Astrocyte (in vitro differentiated cells and primary cell): ENCODE data around the gene FERMT3.

ENCODE experiments used
- EZH2 ChIP-seq: IDR thresholded peaks from 2 replicates; pipeline ENCODE4 v1.6.1; 2012; ENCODE audit warnings: mild to moderate bottlenecking, low read length, inconsistent platforms; ENCODE audit not compliant: insufficient read depth
- TF ChIP-seq, protein P1 (sequence below): IDR thresholded peaks from 2 replicates; pipeline ENCODE4 v1.5.1; 2011; ENCODE audit warnings: low read depth, mild to moderate bottlenecking, inconsistent platforms, low read length, moderate library complexity; ENCODE audit not compliant: insufficient read depth

DNA sequence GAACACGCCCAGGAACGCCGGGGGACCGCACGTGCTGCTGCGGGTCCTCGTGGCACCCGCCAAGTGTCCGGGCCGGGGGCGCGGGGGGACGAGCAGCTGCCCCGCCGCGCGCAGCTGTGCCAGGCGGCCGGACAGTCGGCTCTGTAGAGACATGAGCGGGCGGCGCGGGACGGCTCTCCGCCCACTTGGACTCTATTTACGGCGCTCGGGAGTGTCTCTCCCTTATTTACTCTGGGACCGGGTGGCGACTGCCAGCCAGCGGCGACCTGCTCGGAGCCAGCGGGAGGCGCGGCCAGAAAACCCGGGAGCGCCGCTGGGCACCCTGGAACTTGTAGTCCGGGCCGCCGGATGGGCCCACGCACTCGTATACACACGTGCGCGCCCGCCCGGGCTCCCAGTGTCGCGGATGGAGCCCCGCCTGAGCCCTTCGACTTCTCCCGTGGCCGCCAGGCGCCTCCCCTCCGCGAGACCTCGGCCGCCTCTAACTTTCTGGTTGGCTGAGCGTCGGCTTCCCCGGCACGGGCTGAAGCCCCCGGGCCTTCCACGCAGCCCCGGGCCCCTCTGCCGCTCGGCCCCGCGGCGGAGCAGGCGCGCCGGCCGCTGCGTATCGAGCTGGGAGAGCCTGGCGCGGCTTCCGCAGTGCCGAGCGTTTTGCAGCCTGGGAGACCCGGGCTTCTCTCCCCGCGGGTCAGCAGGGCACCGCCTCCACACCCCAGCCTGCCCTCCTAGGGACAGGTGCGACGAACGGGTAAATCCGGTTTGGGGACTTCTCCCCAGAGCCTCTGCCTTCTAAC lies 40.5 kb upstream of the FERMT3 start, which contains the start of gene MACROD1:
- TF ChIP-seq EZH2: no peak
- TF ChIP-seq, protein P1, sequence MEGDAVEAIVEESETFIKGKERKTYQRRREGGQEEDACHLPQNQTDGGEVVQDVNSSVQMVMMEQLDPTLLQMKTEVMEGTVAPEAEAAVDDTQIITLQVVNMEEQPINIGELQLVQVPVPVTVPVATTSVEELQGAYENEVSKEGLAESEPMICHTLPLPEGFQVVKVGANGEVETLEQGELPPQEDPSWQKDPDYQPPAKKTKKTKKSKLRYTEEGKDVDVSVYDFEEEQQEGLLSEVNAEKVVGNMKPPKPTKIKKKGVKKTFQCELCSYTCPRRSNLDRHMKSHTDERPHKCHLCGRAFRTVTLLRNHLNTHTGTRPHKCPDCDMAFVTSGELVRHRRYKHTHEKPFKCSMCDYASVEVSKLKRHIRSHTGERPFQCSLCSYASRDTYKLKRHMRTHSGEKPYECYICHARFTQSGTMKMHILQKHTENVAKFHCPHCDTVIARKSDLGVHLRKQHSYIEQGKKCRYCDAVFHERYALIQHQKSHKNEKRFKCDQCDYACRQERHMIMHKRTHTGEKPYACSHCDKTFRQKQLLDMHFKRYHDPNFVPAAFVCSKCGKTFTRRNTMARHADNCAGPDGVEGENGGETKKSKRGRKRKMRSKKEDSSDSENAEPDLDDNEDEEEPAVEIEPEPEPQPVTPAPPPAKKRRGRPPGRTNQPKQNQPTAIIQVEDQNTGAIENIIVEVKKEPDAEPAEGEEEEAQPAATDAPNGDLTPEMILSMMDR: no peak
